ENCODE data around the gene ARSG. TPM values are rescaled to one million over a fixed set of nuclear protein-coding genes. Genes with fewer than 3 reads are reported as not detected.
"Not testable (repeated sequence)": the region's sequence is repeated elsewhere in the genome, so short reads cannot be mapped to it uniquely, and the experiment has no call there.

The ARSG gene
- total and polyA plus RNA-seq, 2 of the 13 experiments (the other 11 are each of a cell fraction or from before 2014, with no cell fraction given), result 3.7 to 15.2 TPM

- FAIRE-seq; H3K9me3 ChIP-seq (ENCODE audit: low read length); H3K27ac ChIP-seq (ENCODE audit: extremely low read length, insufficient read depth, low read length); BruUV-seq (replicated peaks); intact Hi-C loops (cut with micrococcal nuclease; ENCODE audit: unreplicated experiment); CTCF ChIA-PET (ENCODE audit: low intra/inter-chr PET ratio, low total read pairs); ATAC-seq; H3K36me3 ChIP-seq (replicated peaks in 1 of 2; ENCODE audit: control insufficient read depth in 1 of 2, insufficient read depth in 2 of 2, low read length in 2 of 2); in situ Hi-C loops (cut with HindIII; ENCODE audit: extremely low pct_ligation_motif_present, low pct_unique_long_range_greater_than_20kb); H4K20me1 ChIP-seq (ENCODE audit: insufficient read depth, low read length); H3K79me2 ChIP-seq (ENCODE audit: insufficient read depth, low read length); H3K9ac ChIP-seq (ENCODE audit: insufficient read depth, low read depth, low read length); H2AFZ ChIP-seq (ENCODE audit: low read length); H3K27me3 ChIP-seq (ENCODE audit: control insufficient read depth in 1 of 2, insufficient read depth in 2 of 2, low read length in 2 of 2); H3K4me3 ChIP-seq (replicated peaks in 1 of 3; ENCODE audit: insufficient read depth in 1 of 3, low read depth in 2 of 3, low read length in 3 of 3); POLR2A ChIA-PET; H3K4me2 ChIP-seq (ENCODE audit: low read depth, low read length); DNase-seq (ENCODE audit: low spot score): not testable (repeated sequence)
- TF ChIP-seq ZNF770 (CRISPR knock-in tag; IDR thresholded peaks at IDR 0.05), result peak; percentile 28; the same call in 1 of the 2 replicates
- 100% methylated on average over 2 of the region's 2 CpGs for WGBS (ENCODE audit: low lambda C conversion rate)
- H3K4me1 ChIP-seq (ENCODE audit: insufficient read depth, low read length), result peaks cover 11% of the 10 kb centered on the region
Observed at GRCh38 chr17:68354311-68354710, 63.0 kb downstream of the ARSG start.

GRCh38 chr17:68355108-68355507 lies 63.8 kb downstream of the ARSG start:
- FAIRE-seq; DNase-seq (ENCODE audit: low spot score); H3K27me3 ChIP-seq (ENCODE audit: control insufficient read depth in 1 of 2, insufficient read depth in 2 of 2, low read length in 2 of 2); H3K4me2 ChIP-seq (ENCODE audit: low read depth, low read length); BruUV-seq (replicated peaks); H3K9me3 ChIP-seq (ENCODE audit: low read length); H2AFZ ChIP-seq (ENCODE audit: low read length); in situ Hi-C loops (cut with HindIII; ENCODE audit: extremely low pct_ligation_motif_present, low pct_unique_long_range_greater_than_20kb); H3K9ac ChIP-seq (ENCODE audit: insufficient read depth, low read depth, low read length); H3K4me1 ChIP-seq (ENCODE audit: insufficient read depth, low read length); H3K36me3 ChIP-seq (replicated peaks in 1 of 2; ENCODE audit: control insufficient read depth in 1 of 2, insufficient read depth in 2 of 2, low read length in 2 of 2); H3K79me2 ChIP-seq (ENCODE audit: insufficient read depth, low read length); H4K20me1 ChIP-seq (ENCODE audit: insufficient read depth, low read length); H3K4me3 ChIP-seq (replicated peaks in 1 of 3; ENCODE audit: insufficient read depth in 1 of 3, low read depth in 2 of 3, low read length in 3 of 3); CTCF ChIA-PET (ENCODE audit: low intra/inter-chr PET ratio, low total read pairs); H3K27ac ChIP-seq (ENCODE audit: extremely low read length, insufficient read depth, low read length); ATAC-seq; intact Hi-C loops (cut with micrococcal nuclease; ENCODE audit: unreplicated experiment): not testable (repeated sequence)
- 97% methylated on average over 5 of the region's 5 CpGs for WGBS (ENCODE audit: low lambda C conversion rate)
- POLR2A ChIA-PET, result interaction anchor here (0.8 kb wide), 1 partner anchor 276 kb away, joined by 3 read pairs; no protein-coding TSS in a partner anchor
